Activated CD8-positive, alpha-beta memory T cell treated with anti-CD3 and anti-CD28 coated beads for 36 hours (primary cell): ENCODE data around the gene GSK3B. TPM values are rescaled to one million over a fixed set of nuclear protein-coding genes. Genes with fewer than 3 reads are reported as not detected.

ENCODE experiments used
- CTCF ChIA-PET: fragments of 350-600 bp; sonication (Branson Sonifier 250); formaldehyde crosslinking; loops from one replicate; lab custom pipeline; 2021; ENCODE audit warnings: antibody characterized with exemption; lab: Charles Lee
- POLR2A ChIA-PET: fragments of 350-600 bp; sonication (Branson Sonifier 250); formaldehyde crosslinking; loops from one replicate; lab custom pipeline; 2021; ENCODE audit warnings: antibody characterized with exemption; lab: Charles Lee
- total RNA-seq, 2 experiments: library from RNA; stranded (reverse); gene quantifications; one replicate each; pipeline ENCODE4 v1.2.3, GENCODE V29; 2021

The GSK3B gene
- total RNA-seq, 2 experiments from 2014 or later: 34.4 to 35.2 TPM

GRCh38 chr3:119973018-119973646 lies 121.1 kb downstream of the GSK3B start:
- ChIA-PET POLR2A (no interaction called here), CTCF (no interaction called here)

GRCh38 chr3:119969759-119970158 lies 124.5 kb downstream of the GSK3B start:
- CTCF ChIA-PET: no interaction called here
- POLR2A ChIA-PET: no interaction called here

- POLR2A ChIA-PET: no interaction called here
- CTCF ChIA-PET: interaction anchor here (0.7 kb wide), 1 partner anchor 76 kb away, joined by 3 read pairs; no protein-coding TSS in a partner anchor
Observed at GRCh38 chr3:119967353-119968006, 126.8 kb downstream of the GSK3B start.

- ChIA-PET CTCF (no interaction called here), POLR2A (no interaction called here)
Observed at GRCh38 chr3:119965692-119966091, 128.6 kb downstream of the GSK3B start.

GRCh38 chr3:119964294-119964693 lies 130.0 kb downstream of the GSK3B start:
- POLR2A ChIA-PET: interaction anchor here (0.7 kb wide), 1 partner anchor 32 kb away, joined by 3 read pairs; no protein-coding TSS in a partner anchor
- CTCF ChIA-PET: no interaction called here

- POLR2A ChIA-PET: no interaction called here
Observed at GRCh38 chr3:119955972-119956371, 138.3 kb downstream of the GSK3B start.

GRCh38 chr3:119950666-119951325 lies 143.5 kb downstream of the GSK3B start:
- POLR2A ChIA-PET: no interaction called here
- CTCF ChIA-PET: no interaction called here

More at GRCh38 chr3:119955972-119956371, 138.3 kb downstream of the GSK3B start:
- CTCF ChIA-PET: no interaction called here

GRCh38 chr3:119945291-119945690 lies 149.0 kb downstream of the GSK3B start:
- POLR2A ChIA-PET: no interaction called here
- CTCF ChIA-PET: interaction anchor here (0.5 kb wide), 1 partner anchor 69 kb away, joined by 3 read pairs; no protein-coding TSS in a partner anchor

GRCh38 chr3:119944091-119944490 lies 150.2 kb downstream of the GSK3B start:
- ChIA-PET CTCF (no interaction called here), POLR2A (no interaction called here)

- CTCF ChIA-PET: no interaction called here
- POLR2A ChIA-PET: no interaction called here
Observed at GRCh38 chr3:119939077-119939476, 155.2 kb downstream of the GSK3B start.

- POLR2A ChIA-PET: no interaction called here
- CTCF ChIA-PET: no interaction called here
Observed at GRCh38 chr3:119937229-119937628, 157.0 kb downstream of the GSK3B start.

- ChIA-PET CTCF (interaction anchor here (0.6 kb wide), 1 partner anchor 37 kb away, joined by 3 read pairs; no protein-coding TSS in a partner anchor), POLR2A (no interaction called here)
Observed at GRCh38 chr3:119934249-119934648, 160.0 kb downstream of the GSK3B start.

GRCh38 chr3:119933207-119933606 lies 161.0 kb downstream of the GSK3B start:
- ChIA-PET CTCF (no interaction called here), POLR2A (no interaction called here)

GRCh38 chr3:119930286-119930685 lies 164.0 kb downstream of the GSK3B start:
- ChIA-PET CTCF (interaction anchor here (1.1 kb wide), 1 partner anchor 10 kb away, joined by 3 read pairs; no protein-coding TSS in a partner anchor), POLR2A (no interaction called here)

- ChIA-PET CTCF (no interaction called here), POLR2A (no interaction called here)
Observed at GRCh38 chr3:119927190-119927589, 167.1 kb downstream of the GSK3B start.

- POLR2A ChIA-PET: no interaction called here
- CTCF ChIA-PET: no interaction called here
Observed at GRCh38 chr3:119924111-119925094, 169.8 kb downstream of the GSK3B start.

- ChIA-PET CTCF (interaction anchor here (1.1 kb wide), 1 partner anchor 228 kb away, joined by 4 read pairs; no protein-coding TSS in a partner anchor), POLR2A (no interaction called here)
Observed at GRCh38 chr3:119918992-119919933, 175.0 kb downstream of the GSK3B start.

- POLR2A ChIA-PET: interaction anchor here (1.9 kb wide), 1 partner anchor 182 kb away, joined by 10 read pairs; no protein-coding TSS in a partner anchor
- CTCF ChIA-PET: interaction anchor here (0.7 kb wide), 1 partner anchor 316 kb away, joined by 3 read pairs; no protein-coding TSS in a partner anchor
Observed at GRCh38 chr3:119913021-119913420, 181.2 kb downstream of the GSK3B start.
